HepG2 (cell line): ENCODE data around the gene DYRK1B. TPM values are rescaled to one million over a fixed set of nuclear protein-coding genes. Genes with fewer than 3 reads are reported as not detected.

Experiments used
- DMTF1 ChIP-seq: sonication (generic); formaldehyde crosslinking; IDR thresholded peaks from 2 replicates; pipeline ENCODE4 v1.4.0; 2020; ENCODE audit warnings: mild to moderate bottlenecking, missing genetic modification reagents
- ERF ChIP-seq: IDR thresholded peaks from 2 replicates; pipeline ENCODE4 v1.6.1; 2018; ENCODE audit warnings: missing biosample characterization, missing genetic modification reagents
- JARID2 ChIP-seq: sonication (generic); formaldehyde crosslinking; IDR thresholded peaks from 2 replicates; pipeline ENCODE4 v1.8.1; 2023; ENCODE audit warnings: missing genetic modification reagents, inconsistent platforms; ENCODE audit not compliant: insufficient replicate concordance
- MTF1 ChIP-seq: sonication (generic); formaldehyde crosslinking; IDR thresholded peaks from 2 replicates; pipeline ENCODE4 v1.5.0; 2020; ENCODE audit warnings: missing genetic modification reagents
- NFYC ChIP-seq: IDR thresholded peaks from 2 replicates; pipeline ENCODE4 v1.6.1; 2016; ENCODE audit warnings: missing genetic modification reagents, missing compliant biosample characterization
- PBX2 ChIP-seq: IDR thresholded peaks from 2 replicates; pipeline ENCODE4 v1.6.1; 2016; ENCODE audit warnings: control low read depth
- PRDM4 ChIP-seq: sonication (generic); formaldehyde crosslinking; IDR thresholded peaks from 2 replicates; pipeline ENCODE4 v1.9.0; 2021; ENCODE audit warnings: missing genetic modification reagents, borderline replicate concordance
- PREB ChIP-seq: sonication (generic); formaldehyde crosslinking; IDR thresholded peaks from 2 replicates; pipeline ENCODE4 v1.4.0; 2020; ENCODE audit warnings: missing genetic modification reagents
- RAD21 ChIP-seq: fragments of 450-650 bp; formaldehyde crosslinking; IDR thresholded peaks from 2 replicates; pipeline ENCODE4 v1.5.0; 2020; ENCODE audit warnings: mild to moderate bottlenecking
- SNAPC2 ChIP-seq: sonication (generic); formaldehyde crosslinking; IDR thresholded peaks from 2 replicates; pipeline ENCODE4 v1.8.1; 2022; ENCODE audit warnings: mild to moderate bottlenecking, missing genetic modification reagents
- TBL1XR1 ChIP-seq: fragments of 150-350 bp; IDR thresholded peaks from 2 replicates; pipeline ENCODE4 v1.6.1; 2014; ENCODE audit warnings: borderline replicate concordance, low read length; ENCODE audit not compliant: partially characterized antibody
- TRAFD1 ChIP-seq: sonication (generic); formaldehyde crosslinking; IDR thresholded peaks from 2 replicates; pipeline ENCODE4 v1.5.1; 2020; ENCODE audit warnings: missing genetic modification reagents, mild to moderate bottlenecking, borderline replicate concordance
- ZBTB1 ChIP-seq: sonication (generic); formaldehyde crosslinking; IDR thresholded peaks from 2 replicates; pipeline ENCODE4 v1.4.0; 2020; ENCODE audit warnings: missing genetic modification reagents, borderline replicate concordance
- ZNF235 ChIP-seq: sonication (generic); formaldehyde crosslinking; IDR thresholded peaks from 2 replicates; pipeline ENCODE4 v1.8.1; 2023; ENCODE audit warnings: mild to moderate bottlenecking, missing genetic modification reagents, borderline replicate concordance
- ZNF335 ChIP-seq: sonication (generic); formaldehyde crosslinking; IDR thresholded peaks from 2 replicates; pipeline ENCODE4 v1.4.0; 2020; ENCODE audit warnings: missing genetic modification reagents
- ZNF510 ChIP-seq: sonication (generic); formaldehyde crosslinking; IDR thresholded peaks from 2 replicates; pipeline ENCODE4 v1.4.0; 2020; ENCODE audit warnings: low read depth, mild to moderate bottlenecking, missing genetic modification reagents
- ZNF879 ChIP-seq: sonication (generic); formaldehyde crosslinking; IDR thresholded peaks from 2 replicates; pipeline ENCODE4 v1.8.1; 2023; ENCODE audit warnings: missing genetic modification reagents
- ZSCAN9 ChIP-seq: IDR thresholded peaks from 2 replicates; pipeline ENCODE4 v1.6.1; 2016; ENCODE audit warnings: borderline replicate concordance
- polyA plus RNA-seq, 8 experiments: library from polyadenylated mRNA; depleted of rRNA in 3 of 8; stranded (reverse) in 7 of 8; unstranded in 1 of 8; fragments of >200 nt; fragmentation: Illumina TruSeq in 4 of 8; extraction: Trizol in 4 of 8; gene quantifications; 2 replicates each; pipeline versions ENCODE4 v1.2.1 to v1.2.3, GENCODE V29; 2011 to 2016; ENCODE audit warnings: low read depth in 4 of 8, missing spikeins in 1 of 8, mixed read lengths in 1 of 8; ENCODE audit not compliant: insufficient read depth in 1 of 8
- total RNA-seq, 5 experiments: library from RNA; depleted of rRNA; stranded (reverse); fragments of >200 nt; fragmentation: Illumina TruSeq; extraction: Trizol; gene quantifications; 2 replicates each; pipeline ENCODE4 v1.2.3, GENCODE V29; 2016; ENCODE audit warnings: low read depth in 1 of 5

The DYRK1B gene
- total and polyA plus RNA-seq, 2 of the 13 experiments (the other 11 are each of a cell fraction or from before 2014, with no cell fraction given): 0.82 to 1.3 TPM

- no peak for TF ChIP-seq TBL1XR1
- no peak for TF ChIP-seq ZBTB1
- TF ChIP-seq TRAFD1 (CRISPR knock-in tag): no peak
- no peak for TF ChIP-seq MTF1 (CRISPR knock-in tag)
- no peak for TF ChIP-seq ZNF879 (CRISPR knock-in tag)
- TF ChIP-seq SNAPC2 (CRISPR knock-in tag): no peak
- no peak for TF ChIP-seq PREB (CRISPR knock-in tag)
- TF ChIP-seq ERF (CRISPR knock-in tag): peak; percentile 38
- 0 out of 2 replicates have a peak, but pooled peaks have one; percentile 38 for TF ChIP-seq ZSCAN9
- no peak for TF ChIP-seq PRDM4
- no peak for TF ChIP-seq ZNF235
- TF ChIP-seq DMTF1 (CRISPR knock-in tag): no peak
- TF ChIP-seq NFYC (CRISPR knock-in tag): 0 out of 2 replicates have a peak, but pooled peaks have one; percentile 22
- no peak for TF ChIP-seq PBX2 (CRISPR knock-in tag)
- peak; percentile 39 for TF ChIP-seq JARID2 (CRISPR knock-in tag)
- no peak; the same call in 1 of the 2 replicates for TF ChIP-seq ZNF335 (CRISPR knock-in tag)
- no peak for TF ChIP-seq ZNF510 (CRISPR knock-in tag)
- no peak for TF ChIP-seq RAD21
Measured at GRCh38 chr19:39845933-39846677, 12.1 kb upstream of the DYRK1B start, which contains the start of gene FBL (continued).
